Ovary (tissue), 9 donors: ENCODE results near the gene CRELD2. TPM values are rescaled to one million over a fixed set of nuclear protein-coding genes. Genes with fewer than 3 reads are reported as not detected.

Source experiments
- DNase-seq, 5 donors: peaks; one replicate each; pipeline ENCODE4 v3.0.0-alpha.2; 2019 to 2020
- H3K27ac ChIP-seq, 2 donors: fragments of 200-600 bp; one replicate each; pipeline versions ENCODE4 v1.5.1 to v1.8.0; 2019 to 2022
- H3K27me3 ChIP-seq: fragments of 200-600 bp; one replicate; pipeline ENCODE4 v1.8.0; 2022
- H3K36me3 ChIP-seq: fragments of 200-600 bp; sonication (generic); one replicate; pipeline ENCODE4 v1.5.1; 2019
- H3K4me1 ChIP-seq: one replicate; pipeline ENCODE4 v1.8.1; 2013; ENCODE audit warnings: mild to moderate bottlenecking, moderate library complexity; ENCODE audit not compliant: insufficient read depth
- H3K4me3 ChIP-seq: fragments of 200-600 bp; sonication (generic); one replicate; pipeline ENCODE4 v1.5.1; 2017
- H3K9me3 ChIP-seq, 2 donors: fragments of 200-600 bp in 1 of 2; sonication (generic) in 1 of 2; one replicate each; pipeline versions ENCODE4 v1.5.1 to v1.8.1; 2013 to 2019; ENCODE audit warnings: mild to moderate bottlenecking in 1 of 2, moderate library complexity in 1 of 2
- EP300 ChIP-seq: sonication (generic); formaldehyde crosslinking; IDR thresholded peaks from one replicate; pipeline ENCODE4 v1.6.1; 2017; ENCODE audit warnings: antibody characterized with exemption
- POLR2A ChIP-seq: fragments of 450-650 bp; IDR thresholded peaks from one replicate; pipeline ENCODE4 v1.6.1; 2017; ENCODE audit warnings: antibody characterized with exemption, mild to moderate bottlenecking, moderate library complexity
- WGBS, 3 donors: extraction: QIAGEN DNeasy Blood & Tissue Kit in 1 of 3; methylation state at CpG; one replicate each; pipeline versions ENCODE4 v1.1.5 to v1.1.7; 2013 to 2017; 5-methylcytosine and 5-hydroxymethylcytosine counted together
- intact Hi-C, 4 donors: fragments of 100-400 bp; cut with DNase I; formaldehyde crosslinking; loops; one replicate each; pipeline versions ENCODE4 v1.11.0 to v1.15.1; 2022 to 2023
- polyA plus RNA-seq, 2 donors: library from polyadenylated mRNA; stranded (reverse); fragments of 200-250 nt in 1 of 2; fragments of 350-450 nt in 1 of 2; fragmentation: Illumina TruSeq in 1 of 2; extraction: RNeasy Lipid Tissue Mini Kit (QIAGEN cat#74804) in 1 of 2; gene quantifications; one replicate each; pipeline ENCODE4 v1.2.3, GENCODE V29; 2013 to 2014
- total RNA-seq, 7 donors: library from RNA; depleted of rRNA in 2 of 7; stranded (reverse); fragments of >200 nt in 2 of 7; fragmentation: NEBNext Ultra II Directional in 3 of 7; extraction: Animal tissue kit (Norgen Biotek cat#: 25700) in 3 of 7; gene quantifications; one replicate each; pipeline versions ENCODE4 v1.1.0 to v1.2.4, GENCODE V29; 2016 to 2023
- TF ChIP-seq, protein P1 (sequence below), 3 donors: fragments of 450-650 bp in 2 of 3; fragments of 200-600 bp in 1 of 3; IDR thresholded peaks; one replicate each; pipeline versions ENCODE4 v1.5.1 to v1.8.0; 2016 to 2022; ENCODE audit warnings: antibody characterized with exemption in 3 of 3, mild to moderate bottlenecking in 1 of 3
- donor health status: DM: no; HTN: no; CAD: no; lungs with moderate emphysema.
- donor health status: DM: no; HTN: no; CAD: no.
- donor health status: Bipolar disorder and iron deficiency.
- donor health status: DM: yes; HTN: yes; CAD: no.
- donor health status: DM: no; HTN: no; CAD: no.
- donor health status: DM: yes; HTN: yes; CAD: no.

Gene CRELD2
- total and polyA plus RNA-seq, 9 donors, result 9.5 to 53.4 (median 24.6) TPM

DNA sequence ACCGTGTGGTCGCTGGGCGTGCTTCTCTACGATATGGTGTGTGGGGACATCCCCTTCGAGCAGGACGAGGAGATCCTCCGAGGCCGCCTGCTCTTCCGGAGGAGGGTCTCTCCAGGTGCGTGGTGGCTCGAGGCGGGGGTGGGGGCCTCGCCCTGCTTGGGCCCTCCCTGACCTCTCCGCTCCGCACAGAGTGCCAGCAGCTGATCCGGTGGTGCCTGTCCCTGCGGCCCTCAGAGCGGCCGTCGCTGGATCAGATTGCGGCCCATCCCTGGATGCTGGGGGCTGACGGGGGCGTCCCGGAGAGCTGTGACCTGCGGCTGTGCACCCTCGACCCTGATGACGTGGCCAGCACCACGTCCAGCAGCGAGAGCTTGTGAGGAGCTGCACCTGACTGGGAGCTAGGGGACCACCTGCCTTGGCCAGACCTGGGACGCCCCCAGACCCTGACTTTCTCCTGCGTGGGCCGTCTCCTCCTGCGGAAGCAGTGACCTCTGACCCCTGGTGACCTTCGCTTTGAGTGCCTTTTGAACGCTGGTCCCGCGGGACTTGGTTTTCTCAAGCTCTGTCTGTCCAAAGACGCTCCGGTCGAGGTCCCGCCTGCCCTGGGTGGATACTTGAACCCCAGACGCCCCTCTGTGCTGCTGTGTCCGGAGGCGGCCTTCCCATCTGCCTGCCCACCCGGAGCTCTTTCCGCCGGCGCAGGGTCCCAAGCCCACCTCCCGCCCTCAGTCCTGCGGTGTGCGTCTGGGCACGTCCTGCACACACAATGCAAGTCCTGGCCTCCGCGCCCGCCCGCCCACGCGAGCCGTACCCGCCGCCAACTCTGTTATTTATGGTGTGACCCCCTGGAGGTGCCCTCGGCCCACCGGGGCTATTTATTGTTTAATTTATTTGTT lies 44.6 kb downstream of the CRELD2 start:
- Histone ChIP-seq H3K4me3 (peak overlapping the region; percentile 82), H3K4me1 (peaks cover 28% of the 10 kb centered on the region), H3K9me3 (no peaks in the 10 kb centered on the region), H3K27me3 (no peaks in the 10 kb centered on the region), H3K36me3 (no peaks in the 10 kb centered on the region), H3K27ac (peak overlapping the region; percentile 31 to 49)
- intact Hi-C loops, result no loop called here
- 56 to 59% (median 58%) methylated on average over 55 to 63 of the region's 63 CpGs for WGBS, 3 donors
- TF ChIP-seq POLR2A (no peak), EP300 (no peak)
- TF ChIP-seq, protein P1, sequence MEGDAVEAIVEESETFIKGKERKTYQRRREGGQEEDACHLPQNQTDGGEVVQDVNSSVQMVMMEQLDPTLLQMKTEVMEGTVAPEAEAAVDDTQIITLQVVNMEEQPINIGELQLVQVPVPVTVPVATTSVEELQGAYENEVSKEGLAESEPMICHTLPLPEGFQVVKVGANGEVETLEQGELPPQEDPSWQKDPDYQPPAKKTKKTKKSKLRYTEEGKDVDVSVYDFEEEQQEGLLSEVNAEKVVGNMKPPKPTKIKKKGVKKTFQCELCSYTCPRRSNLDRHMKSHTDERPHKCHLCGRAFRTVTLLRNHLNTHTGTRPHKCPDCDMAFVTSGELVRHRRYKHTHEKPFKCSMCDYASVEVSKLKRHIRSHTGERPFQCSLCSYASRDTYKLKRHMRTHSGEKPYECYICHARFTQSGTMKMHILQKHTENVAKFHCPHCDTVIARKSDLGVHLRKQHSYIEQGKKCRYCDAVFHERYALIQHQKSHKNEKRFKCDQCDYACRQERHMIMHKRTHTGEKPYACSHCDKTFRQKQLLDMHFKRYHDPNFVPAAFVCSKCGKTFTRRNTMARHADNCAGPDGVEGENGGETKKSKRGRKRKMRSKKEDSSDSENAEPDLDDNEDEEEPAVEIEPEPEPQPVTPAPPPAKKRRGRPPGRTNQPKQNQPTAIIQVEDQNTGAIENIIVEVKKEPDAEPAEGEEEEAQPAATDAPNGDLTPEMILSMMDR (IDR thresholded peaks at IDR 0.05), result no peak
- peak; percentile 49 to 76 (median 70) for DNase-seq

DNA sequence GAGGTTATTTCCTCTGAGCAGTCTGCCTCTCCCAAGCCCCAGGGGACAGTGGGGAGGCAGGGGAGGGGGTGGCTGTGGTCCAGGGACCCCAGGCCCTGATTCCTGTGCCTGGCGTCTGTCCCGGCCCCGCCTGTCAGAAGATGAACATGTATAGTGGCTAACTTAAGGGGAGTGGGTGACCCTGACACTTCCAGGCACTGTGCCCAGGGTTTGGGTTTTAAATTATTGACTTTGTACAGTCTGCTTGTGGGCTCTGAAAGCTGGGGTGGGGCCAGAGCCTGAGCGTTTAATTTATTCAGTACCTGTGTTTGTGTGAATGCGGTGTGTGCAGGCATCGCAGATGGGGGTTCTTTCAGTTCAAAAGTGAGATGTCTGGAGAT lies 45.2 kb downstream of the CRELD2 start:
- peak overlapping the region in 1 of 2 donors; percentile 31 for H3K27ac ChIP-seq
- WGBS, 3 donors, result 57 to 63% (median 60%) methylated on average over 6 of the region's 6 CpGs
- intact Hi-C loops, result no loop called here
- H3K9me3 ChIP-seq, result no peaks in the 10 kb centered on the region
- TF ChIP-seq EP300, result no peak
- TF ChIP-seq, protein P1 (IDR thresholded peaks at IDR 0.05), result no peak
- no peak for TF ChIP-seq POLR2A
- no peaks in the 10 kb centered on the region for H3K36me3 ChIP-seq
- no peaks in the 10 kb centered on the region for H3K27me3 ChIP-seq
- peak in 2 of 5 donors; percentile 38 to 58 for DNase-seq
- peak overlapping the region; percentile 82 for H3K4me3 ChIP-seq
- H3K4me1 ChIP-seq, result peaks cover 28% of the 10 kb centered on the region

DNA sequence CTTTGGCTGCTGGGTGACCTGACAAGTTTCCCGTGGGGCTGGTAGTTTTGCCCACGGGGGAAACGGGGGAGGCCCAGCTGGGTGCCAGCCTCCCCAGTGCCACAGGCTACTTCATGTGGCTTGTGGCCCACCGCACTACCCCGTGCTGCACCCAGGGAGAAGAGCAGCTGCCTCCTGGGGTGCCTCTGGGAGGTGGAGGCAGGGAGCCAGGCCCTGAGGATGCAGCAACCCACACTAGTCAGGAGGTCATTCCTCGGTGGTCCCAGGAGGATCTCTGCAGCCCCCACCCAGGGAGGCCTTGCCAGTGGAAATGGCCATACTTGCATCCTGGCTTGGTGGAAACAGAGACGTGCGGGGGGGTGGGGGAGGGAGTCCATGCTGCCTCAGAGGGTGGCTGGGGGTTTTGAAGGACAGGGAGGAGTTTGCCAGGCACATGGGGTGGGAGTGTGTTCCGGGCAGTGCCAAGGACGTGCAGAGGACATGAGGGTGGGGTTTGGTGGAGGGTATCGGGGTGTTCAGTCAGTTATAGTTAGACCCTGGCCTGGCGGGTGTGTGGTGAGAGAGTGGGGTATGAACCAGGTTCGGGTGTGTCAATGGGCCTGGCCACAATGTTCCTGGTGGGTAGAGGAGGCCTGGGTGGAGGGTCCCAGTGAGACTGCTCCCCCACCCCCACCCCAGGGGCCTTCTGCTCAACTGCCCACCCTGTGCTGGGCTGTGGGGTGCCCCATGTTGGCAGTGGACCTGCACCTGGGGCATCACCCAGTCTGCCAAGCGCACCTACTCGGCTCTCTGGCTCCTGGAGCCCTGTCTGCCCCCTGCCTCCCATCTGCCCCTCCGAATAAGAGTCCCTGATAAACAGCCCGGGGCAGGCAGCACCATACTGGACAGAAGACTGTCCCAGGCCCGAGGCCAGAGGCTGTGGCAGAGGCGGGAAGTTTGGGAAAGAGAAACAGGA lies 46.0 kb downstream of the CRELD2 start:
- DNase-seq, result peak in 4 of 5 donors; percentile 28 to 45 (median 42)
- TF ChIP-seq, protein P1 (IDR thresholded peaks at IDR 0.05), result no peak
- TF ChIP-seq POLR2A (no peak), EP300 (no peak)
- no peak overlapping the region for H3K4me3 ChIP-seq
- H3K36me3 ChIP-seq, result no peaks in the 10 kb centered on the region
- peaks cover 28% of the 10 kb centered on the region for H3K4me1 ChIP-seq
- WGBS, 3 donors, result 77 to 79% (median 78%) methylated on average over 18 to 19 of the region's 19 CpGs
- intact Hi-C loops, result loop anchor here in 2 of 4 donors (5.0 kb wide), 1 partner anchor 32 kb away; no protein-coding TSS in a partner anchor
- no peaks in the 10 kb centered on the region for H3K9me3 ChIP-seq
- peak overlapping the region in 1 of 2 donors; percentile 20 for H3K27ac ChIP-seq
- no peaks in the 10 kb centered on the region for H3K27me3 ChIP-seq
